ENCODE data around the gene XXYLT1.

Gene XXYLT1

DNA sequence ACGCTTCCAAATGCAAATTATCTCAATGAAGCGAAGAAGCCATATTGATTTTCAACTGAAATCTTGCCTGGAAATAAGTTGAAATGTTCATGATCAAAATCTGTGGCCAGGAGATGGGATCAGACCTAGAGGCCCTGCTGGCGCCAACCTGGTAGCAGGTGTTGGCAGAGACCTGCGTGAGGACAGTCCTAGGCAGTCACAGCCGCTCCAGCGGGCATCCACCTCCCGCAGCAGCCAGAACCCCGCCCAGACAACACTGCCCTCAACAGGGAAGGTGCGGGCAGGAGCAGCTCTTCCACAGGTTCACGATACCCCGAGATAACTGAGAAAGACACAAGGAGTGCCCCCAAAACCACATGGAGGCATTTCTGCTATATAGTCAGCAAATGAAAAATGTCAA, 145.3 kb downstream of the XXYLT1 start:
- DNase-seq (ENCODE audit: insufficient read length) (no peak), FAIRE-seq (no peak)
- TF ChIP-seq TAF1 (IDR thresholded peaks at IDR 0.05; ENCODE audit: borderline replicate concordance, low read depth, low read length), result no peak
- TF ChIP-seq POLR2AphosphoS5 (IDR thresholded peaks at IDR 0.05; ENCODE audit: low read depth, low read length), result no peak
- no peak for TF ChIP-seq POLR2A (IDR thresholded peaks at IDR 0.05; ENCODE audit: low read depth, low read length)

DNA sequence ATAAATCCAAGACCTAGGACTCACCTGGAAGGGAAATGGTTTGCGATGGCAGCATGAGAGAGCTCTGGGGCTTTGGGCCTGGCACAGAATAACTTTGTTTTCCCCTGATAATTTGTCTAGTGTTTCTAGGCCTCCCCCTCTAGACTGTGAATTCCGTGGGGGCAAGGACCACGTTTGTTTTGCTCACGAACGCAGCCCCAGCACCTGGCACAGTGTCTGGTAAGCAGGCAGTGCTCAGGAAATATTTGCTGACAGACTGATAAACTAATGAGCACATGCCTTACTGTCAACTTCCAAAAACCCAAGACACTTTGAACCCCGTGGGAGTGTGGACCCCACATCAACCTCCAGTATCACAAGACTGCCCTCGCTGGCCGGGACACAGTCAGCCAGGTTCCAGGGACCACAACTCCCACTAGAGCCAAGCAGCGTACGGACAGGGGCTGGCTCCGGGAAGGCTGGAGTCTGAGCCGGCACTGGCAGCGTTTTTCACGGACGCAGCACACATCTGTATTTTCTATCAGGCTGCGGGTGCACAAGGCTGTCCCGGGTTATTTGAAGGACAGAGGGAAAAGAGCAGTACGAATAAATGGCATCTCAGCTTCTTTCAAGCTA, 146.5 kb downstream of the XXYLT1 start:
- FAIRE-seq (no peak), DNase-seq (ENCODE audit: insufficient read length) (no peak)
- TF ChIP-seq POLR2AphosphoS5 (IDR thresholded peaks at IDR 0.05; ENCODE audit: low read depth, low read length) (no peak), TAF1 (IDR thresholded peaks at IDR 0.05; ENCODE audit: borderline replicate concordance, low read depth, low read length) (no peak), POLR2A (IDR thresholded peaks at IDR 0.05; ENCODE audit: low read depth, low read length) (no peak)

DNA sequence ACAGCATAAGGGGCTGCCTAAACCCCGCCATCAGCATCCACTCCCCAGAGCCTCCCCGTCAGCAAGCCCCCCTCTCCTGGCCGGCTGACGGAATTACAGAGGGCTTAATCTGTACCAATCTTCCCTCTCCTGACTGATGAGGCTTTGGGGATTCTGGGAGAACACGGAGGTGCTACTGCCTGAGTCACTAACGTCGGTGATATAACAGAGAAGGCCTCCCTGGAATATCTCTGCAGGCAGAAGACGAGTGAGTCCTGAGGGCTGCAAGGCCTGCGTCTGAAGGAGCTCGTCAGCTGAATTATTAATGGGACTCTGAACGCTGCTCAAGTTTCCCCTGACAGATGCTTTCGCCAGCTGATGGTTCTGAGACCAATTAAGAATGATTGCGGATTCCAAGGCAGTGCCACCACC, 147.7 kb downstream of the XXYLT1 start:
- TF ChIP-seq POLR2A (IDR thresholded peaks at IDR 0.05; ENCODE audit: low read depth, low read length), result no peak
- no peak for TF ChIP-seq POLR2AphosphoS5 (IDR thresholded peaks at IDR 0.05; ENCODE audit: low read depth, low read length)
- TF ChIP-seq TAF1 (IDR thresholded peaks at IDR 0.05; ENCODE audit: borderline replicate concordance, low read depth, low read length), result no peak
- FAIRE-seq (no peak), DNase-seq (ENCODE audit: insufficient read length) (no peak)

- FAIRE-seq (no peak), DNase-seq (ENCODE audit: insufficient read length) (no peak)
- TF ChIP-seq POLR2AphosphoS5 (IDR thresholded peaks at IDR 0.05; ENCODE audit: low read depth, low read length) (no peak), TAF1 (IDR thresholded peaks at IDR 0.05; ENCODE audit: borderline replicate concordance, low read depth, low read length) (no peak), POLR2A (IDR thresholded peaks at IDR 0.05; ENCODE audit: low read depth, low read length) (no peak)
Measured at GRCh38 chr3:195122261-195122660, 148.7 kb downstream of the XXYLT1 start.

- no peak for TF ChIP-seq POLR2AphosphoS5 (IDR thresholded peaks at IDR 0.05; ENCODE audit: low read depth, low read length)
- no peak for TF ChIP-seq TAF1 (IDR thresholded peaks at IDR 0.05; ENCODE audit: borderline replicate concordance, low read depth, low read length)
- TF ChIP-seq POLR2A (IDR thresholded peaks at IDR 0.05; ENCODE audit: low read depth, low read length), result no peak
- FAIRE-seq, result no peak
- DNase-seq (ENCODE audit: insufficient read length), result no peak
Measured at GRCh38 chr3:195120267-195120601, 150.7 kb downstream of the XXYLT1 start.

- TF ChIP-seq TAF1 (IDR thresholded peaks at IDR 0.05; ENCODE audit: borderline replicate concordance, low read depth, low read length), result no peak
- TF ChIP-seq POLR2AphosphoS5 (IDR thresholded peaks at IDR 0.05; ENCODE audit: low read depth, low read length), result no peak
- TF ChIP-seq POLR2A (IDR thresholded peaks at IDR 0.05; ENCODE audit: low read depth, low read length), result no peak
- FAIRE-seq (no peak), DNase-seq (ENCODE audit: insufficient read length) (no peak)
Measured at GRCh38 chr3:195119461-195120266, 151.3 kb downstream of the XXYLT1 start.

DNA sequence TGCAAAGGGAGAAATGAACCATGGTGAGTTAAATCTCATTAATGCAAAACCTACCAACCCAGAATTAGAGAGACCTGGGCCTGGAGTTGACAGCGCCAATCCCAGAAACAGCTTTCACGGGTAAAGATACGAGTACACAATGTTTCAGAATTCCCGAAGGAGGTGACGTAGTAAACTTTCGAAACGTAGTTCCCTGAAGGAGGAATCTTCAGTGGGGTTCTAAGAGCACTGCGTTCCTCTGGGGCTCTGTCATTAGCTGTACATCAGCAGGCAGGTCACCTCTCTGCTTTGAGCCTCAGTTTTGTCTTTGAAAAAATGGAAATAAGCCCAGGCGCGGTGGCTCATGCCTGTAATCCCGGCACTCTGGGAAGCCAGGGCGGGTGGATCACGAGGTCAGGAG, 152.3 kb downstream of the XXYLT1 start:
- DNase-seq (ENCODE audit: insufficient read length) (no peak), FAIRE-seq (no peak)
- TF ChIP-seq POLR2AphosphoS5 (IDR thresholded peaks at IDR 0.05; ENCODE audit: low read depth, low read length) (no peak), TAF1 (IDR thresholded peaks at IDR 0.05; ENCODE audit: borderline replicate concordance, low read depth, low read length) (no peak), POLR2A (IDR thresholded peaks at IDR 0.05; ENCODE audit: low read depth, low read length) (no peak)

DNA sequence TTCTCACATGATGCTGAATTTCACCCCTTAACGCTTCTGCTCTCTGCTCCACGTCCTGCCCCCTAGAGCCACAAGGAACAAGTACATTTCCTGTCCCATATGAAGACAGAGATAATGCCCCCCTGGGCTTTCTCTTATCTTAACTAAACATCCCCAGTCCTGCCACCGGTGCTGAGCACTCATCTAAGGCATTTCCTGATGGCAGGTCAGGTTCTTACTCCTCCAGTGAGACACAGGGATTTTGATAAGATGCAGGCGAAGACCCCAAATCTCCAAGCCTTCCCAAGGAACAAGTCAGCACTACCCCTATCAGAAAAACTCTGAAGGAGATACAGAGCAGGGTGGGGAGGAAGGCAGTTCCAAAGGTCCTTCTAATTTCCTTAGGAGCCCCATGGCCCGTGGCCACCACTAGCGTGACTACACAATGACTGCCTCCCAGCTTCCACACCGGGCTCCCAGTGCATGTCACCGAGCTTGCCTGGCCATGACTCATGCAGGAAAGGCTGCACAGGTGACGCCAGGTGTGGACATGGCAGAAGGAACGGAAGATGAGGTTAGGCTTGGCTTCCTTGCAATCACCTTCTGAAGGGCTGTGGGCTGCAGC, 152.9 kb downstream of the XXYLT1 start:
- DNase-seq (ENCODE audit: insufficient read length), result no peak
- no peak for TF ChIP-seq POLR2A (IDR thresholded peaks at IDR 0.05; ENCODE audit: low read depth, low read length)
- TF ChIP-seq TAF1 (IDR thresholded peaks at IDR 0.05; ENCODE audit: borderline replicate concordance, low read depth, low read length), result no peak
- no peak for TF ChIP-seq POLR2AphosphoS5 (IDR thresholded peaks at IDR 0.05; ENCODE audit: low read depth, low read length)

DNA sequence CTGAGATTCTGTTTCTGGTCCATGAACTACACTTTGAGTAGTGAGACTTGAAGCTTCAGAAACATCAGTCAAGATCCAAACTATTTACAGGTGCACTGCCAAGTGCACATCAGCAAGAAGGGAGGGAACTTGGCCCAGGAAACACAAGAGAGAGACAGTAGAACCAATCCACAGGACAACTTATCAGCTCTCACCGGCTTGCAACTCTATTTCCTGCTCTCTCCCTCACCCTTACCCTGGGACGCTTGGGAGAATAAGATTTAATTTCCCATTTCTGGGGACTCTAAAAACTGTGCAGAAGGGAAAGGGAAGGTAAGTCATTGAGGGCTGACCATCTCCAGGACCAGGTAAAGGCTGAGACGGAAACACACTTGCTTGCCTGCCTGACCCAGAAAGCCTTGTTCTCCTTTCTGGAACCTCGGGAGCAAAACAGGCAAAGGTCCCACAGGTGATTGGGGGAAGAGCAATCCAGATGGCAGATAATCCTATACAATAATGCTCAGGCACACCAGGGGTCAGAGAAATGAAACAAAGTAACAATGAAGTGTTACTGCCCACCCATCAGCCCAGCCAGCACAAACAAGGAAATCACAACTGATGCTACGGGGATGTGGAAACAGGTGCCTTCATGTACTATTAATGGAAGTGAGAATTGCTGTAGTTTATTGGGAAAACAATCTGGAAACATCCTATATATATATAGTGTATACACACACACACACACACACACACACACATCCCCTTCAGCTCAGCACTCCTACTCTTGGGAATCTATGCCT, 154.4 kb downstream of the XXYLT1 start:
- no peak for TF ChIP-seq POLR2A (IDR thresholded peaks at IDR 0.05; ENCODE audit: low read depth, low read length)
- no peak for TF ChIP-seq POLR2AphosphoS5 (IDR thresholded peaks at IDR 0.05; ENCODE audit: low read depth, low read length)
- TF ChIP-seq TAF1 (IDR thresholded peaks at IDR 0.05; ENCODE audit: borderline replicate concordance, low read depth, low read length), result no peak
- DNase-seq (ENCODE audit: insufficient read length), result no peak
- FAIRE-seq, result no peak

More for the DNA sequence above, 152.9 kb downstream of the XXYLT1 start:
- no peak for FAIRE-seq

- FAIRE-seq (no peak), DNase-seq (ENCODE audit: insufficient read length) (no peak)
- TF ChIP-seq POLR2A (IDR thresholded peaks at IDR 0.05; ENCODE audit: low read depth, low read length) (no peak), POLR2AphosphoS5 (IDR thresholded peaks at IDR 0.05; ENCODE audit: low read depth, low read length) (no peak), TAF1 (IDR thresholded peaks at IDR 0.05; ENCODE audit: borderline replicate concordance, low read depth, low read length) (no peak)
Measured at GRCh38 chr3:195115600-195116406, 155.2 kb downstream of the XXYLT1 start.
